ENCODE results near the gene SEPSECS. TPM values are rescaled to one million over a fixed set of nuclear protein-coding genes. Genes with fewer than 3 reads are reported as not detected.

Gene SEPSECS
- polyA plus RNA-seq, 1 donor (not counting 4 experiments of a cell fraction or from before 2014, with no cell fraction given), result 6.6 TPM

- DNase-seq (ENCODE audit: low read depth, low spot score), result no peak
- H4K20me1 ChIP-seq (ENCODE audit: control insufficient read depth, extremely low read depth, insufficient read depth, low read length), result no peaks in the 10 kb centered on the region
- H3K4me1 ChIP-seq (ENCODE audit: control insufficient read depth, extremely low read depth, insufficient read depth, low read length), result peaks cover 20% of the 10 kb centered on the region
- no peak overlapping the region for H2AFZ ChIP-seq (ENCODE audit: control insufficient read depth, low read length)
- FAIRE-seq, result peak; percentile 9
- no peaks in the 10 kb centered on the region for H3K9me3 ChIP-seq (ENCODE audit: control insufficient read depth, low read depth, low read length)
- no peak for TF ChIP-seq EZH2 (IDR thresholded peaks at IDR 0.05; ENCODE audit: low read length)
- TF ChIP-seq CTCF (optimal IDR thresholded peaks at IDR 0.05 in 1 of 3, IDR thresholded peaks at IDR 0.05 in 1 of 3, conservative IDR thresholded peaks at IDR 0.05 in 1 of 3; ENCODE audit: extremely low read depth in 1 of 3, insufficient read depth in 2 of 3, low read length in 3 of 3), result no peak
- no peaks in the 10 kb centered on the region for H3K36me3 ChIP-seq (ENCODE audit: control insufficient read depth in 2 of 2, extremely low read depth in 1 of 2, insufficient read depth in 2 of 2, low read length in 2 of 2)
- no peaks in the 10 kb centered on the region for H3K79me2 ChIP-seq (ENCODE audit: control insufficient read depth, insufficient read depth, low read length)
- no peak overlapping the region for H3K27ac ChIP-seq (ENCODE audit: control insufficient read depth, insufficient read depth, low read length)
- H3K27me3 ChIP-seq (ENCODE audit: control insufficient read depth, extremely low read depth, insufficient read depth, low read length), result no peaks in the 10 kb centered on the region
- no peak overlapping the region for H3K9ac ChIP-seq (ENCODE audit: control insufficient read depth, extremely low read depth, insufficient read depth, low read length)
- no peak overlapping the region for H3K4me2 ChIP-seq (ENCODE audit: control insufficient read depth, extremely low read depth, insufficient read depth, low read depth, low read length)
- dilution Hi-C loops (cut with MboI; ENCODE audit: extremely low pct_ligation_motif_present, low sequenced_read_pairs), result no loop called here
- peaks cover 2% of the 10 kb centered on the region for H3K9me1 ChIP-seq (ENCODE audit: control insufficient read depth, extremely low read depth, insufficient read depth, low read length)
- no peak overlapping the region for H3K4me3 ChIP-seq (ENCODE audit: control insufficient read depth in 2 of 3, extremely low read depth in 1 of 3, insufficient read depth in 2 of 3, low read depth in 1 of 3, low read length in 3 of 3)
Observed at GRCh38 chr4:25163196-25163595, 2.9 kb upstream of the SEPSECS start.

- H3K4me2 ChIP-seq (ENCODE audit: control insufficient read depth, extremely low read depth, insufficient read depth, low read depth, low read length), result peak overlapping the region; percentile 95
- DNase-seq (ENCODE audit: low read depth, low spot score), result no peak
- no peaks in the 10 kb centered on the region for H3K79me2 ChIP-seq (ENCODE audit: control insufficient read depth, insufficient read depth, low read length)
- peaks cover 20% of the 10 kb centered on the region for H3K4me1 ChIP-seq (ENCODE audit: control insufficient read depth, extremely low read depth, insufficient read depth, low read length)
- H4K20me1 ChIP-seq (ENCODE audit: control insufficient read depth, extremely low read depth, insufficient read depth, low read length), result no peaks in the 10 kb centered on the region
- no peak overlapping the region for H3K4me3 ChIP-seq (ENCODE audit: control insufficient read depth in 2 of 3, extremely low read depth in 1 of 3, insufficient read depth in 2 of 3, low read depth in 1 of 3, low read length in 3 of 3)
- no peak for FAIRE-seq
- no peak overlapping the region for H3K27ac ChIP-seq (ENCODE audit: control insufficient read depth, insufficient read depth, low read length)
- H3K9me1 ChIP-seq (ENCODE audit: control insufficient read depth, extremely low read depth, insufficient read depth, low read length), result peaks cover 2% of the 10 kb centered on the region
- no peaks in the 10 kb centered on the region for H3K9me3 ChIP-seq (ENCODE audit: control insufficient read depth, low read depth, low read length)
- no peak overlapping the region for H3K9ac ChIP-seq (ENCODE audit: control insufficient read depth, extremely low read depth, insufficient read depth, low read length)
- no peak overlapping the region for H2AFZ ChIP-seq (ENCODE audit: control insufficient read depth, low read length)
- no peaks in the 10 kb centered on the region for H3K27me3 ChIP-seq (ENCODE audit: control insufficient read depth, extremely low read depth, insufficient read depth, low read length)
- dilution Hi-C loops (cut with MboI; ENCODE audit: extremely low pct_ligation_motif_present, low sequenced_read_pairs), result no loop called here
- no peaks in the 10 kb centered on the region for H3K36me3 ChIP-seq (ENCODE audit: control insufficient read depth in 2 of 2, extremely low read depth in 1 of 2, insufficient read depth in 2 of 2, low read length in 2 of 2)
- no peak for TF ChIP-seq EZH2 (IDR thresholded peaks at IDR 0.05; ENCODE audit: low read length)
- no peak for TF ChIP-seq CTCF (optimal IDR thresholded peaks at IDR 0.05 in 1 of 3, IDR thresholded peaks at IDR 0.05 in 1 of 3, conservative IDR thresholded peaks at IDR 0.05 in 1 of 3; ENCODE audit: extremely low read depth in 1 of 3, insufficient read depth in 2 of 3, low read length in 3 of 3)
Observed at GRCh38 chr4:25162566-25162965, 2.3 kb upstream of the SEPSECS start.

Measured in keratinocyte (primary cell).